Astrocyte of the spinal cord (primary cell): ENCODE data around the gene NCR3LG1.
"Not testable (repeated sequence)": the region's sequence is repeated elsewhere in the genome, so short reads cannot be mapped to it uniquely, and the experiment has no call there.

Experiments
- DNase-seq: peaks from one replicate; pipeline ENCODE4 v3.0.0; 2011; ENCODE audit warnings: low read depth, low spot score
- H3K4me3 ChIP-seq: 2 replicates; pipeline ENCODE4 v1.5.1; 2011; ENCODE audit warnings: low read depth, mild to moderate bottlenecking, low read length, moderate library complexity
- in situ Hi-C: cut with HindIII; loops from 2 replicates; pipeline ENCODE4 v1.10.0; 2017; ENCODE audit warnings: low sequenced_read_pairs
- TF ChIP-seq, protein P1 (sequence below): IDR thresholded peaks from 2 replicates; pipeline ENCODE4 v1.5.1; 2012; ENCODE audit warnings: low read depth, mild to moderate bottlenecking, low read length, inconsistent platforms

The NCR3LG1 gene

DNA sequence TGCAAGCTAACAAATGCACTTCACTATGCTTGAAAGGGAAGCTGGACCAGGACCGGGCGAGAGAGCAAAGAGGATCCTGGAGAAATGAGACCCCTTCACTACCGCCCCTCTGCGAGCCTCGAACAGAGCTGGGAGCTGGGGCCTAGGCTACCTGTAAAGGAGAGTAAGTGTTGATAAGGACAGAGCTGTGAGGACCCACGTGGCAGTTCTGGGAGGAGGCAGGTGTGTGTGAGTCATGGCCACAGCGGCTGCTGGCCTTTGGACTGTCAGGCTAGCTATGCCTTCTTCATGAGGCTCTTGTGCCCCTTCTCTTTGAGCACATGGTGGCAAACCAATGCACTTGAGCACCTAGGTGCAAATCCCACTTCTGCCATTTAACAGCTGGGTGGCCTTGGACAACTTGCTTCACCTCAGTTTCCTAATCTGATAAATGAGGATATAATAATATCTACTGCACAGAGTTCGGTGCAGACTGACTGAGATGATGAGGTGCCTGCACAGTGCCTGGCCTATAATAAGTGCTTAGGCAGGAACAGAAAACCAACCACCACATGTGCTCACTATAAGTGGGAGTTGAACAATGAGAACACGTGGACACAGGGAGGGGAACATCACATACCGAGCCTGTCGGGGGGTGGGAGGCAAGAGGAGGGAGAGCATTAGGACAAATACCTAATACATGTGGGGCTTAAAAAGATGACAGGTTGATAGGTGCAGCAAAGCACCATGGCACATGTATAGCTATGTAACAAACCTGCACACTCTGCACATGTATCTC, 72.1 kb downstream of the NCR3LG1 start:
- DNase-seq: no peak
- TF ChIP-seq, protein P1, sequence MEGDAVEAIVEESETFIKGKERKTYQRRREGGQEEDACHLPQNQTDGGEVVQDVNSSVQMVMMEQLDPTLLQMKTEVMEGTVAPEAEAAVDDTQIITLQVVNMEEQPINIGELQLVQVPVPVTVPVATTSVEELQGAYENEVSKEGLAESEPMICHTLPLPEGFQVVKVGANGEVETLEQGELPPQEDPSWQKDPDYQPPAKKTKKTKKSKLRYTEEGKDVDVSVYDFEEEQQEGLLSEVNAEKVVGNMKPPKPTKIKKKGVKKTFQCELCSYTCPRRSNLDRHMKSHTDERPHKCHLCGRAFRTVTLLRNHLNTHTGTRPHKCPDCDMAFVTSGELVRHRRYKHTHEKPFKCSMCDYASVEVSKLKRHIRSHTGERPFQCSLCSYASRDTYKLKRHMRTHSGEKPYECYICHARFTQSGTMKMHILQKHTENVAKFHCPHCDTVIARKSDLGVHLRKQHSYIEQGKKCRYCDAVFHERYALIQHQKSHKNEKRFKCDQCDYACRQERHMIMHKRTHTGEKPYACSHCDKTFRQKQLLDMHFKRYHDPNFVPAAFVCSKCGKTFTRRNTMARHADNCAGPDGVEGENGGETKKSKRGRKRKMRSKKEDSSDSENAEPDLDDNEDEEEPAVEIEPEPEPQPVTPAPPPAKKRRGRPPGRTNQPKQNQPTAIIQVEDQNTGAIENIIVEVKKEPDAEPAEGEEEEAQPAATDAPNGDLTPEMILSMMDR: no peak
- H3K4me3 ChIP-seq: no peak overlapping the region
- in situ Hi-C loops: no loop called here

DNA sequence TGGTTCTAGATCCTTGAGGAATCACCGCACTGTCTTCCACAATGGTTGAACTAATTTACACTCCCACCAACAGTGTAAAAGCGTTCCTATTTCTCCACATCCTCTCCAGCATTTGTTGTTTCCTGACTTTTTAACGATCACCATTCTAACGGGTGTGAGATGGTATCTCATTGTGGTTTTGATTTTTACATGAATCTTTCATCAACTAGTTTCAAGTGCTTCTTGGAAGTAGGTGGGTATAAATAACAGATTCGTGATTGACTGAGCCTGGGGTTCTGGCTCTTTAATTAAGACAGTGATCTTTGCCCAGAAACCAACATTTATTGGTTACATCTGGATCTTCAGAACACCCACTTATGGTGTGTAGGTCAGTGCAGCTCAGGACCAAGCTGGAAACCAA, 74.6 kb downstream of the NCR3LG1 start:
- in situ Hi-C loops, DNase-seq, H3K4me3 ChIP-seq: not testable (repeated sequence)
